ENCODE measurements around the gene ZFAND5. TPM values are rescaled to one million over a fixed set of nuclear protein-coding genes. Genes with fewer than 3 reads are reported as not detected.

The ZFAND5 gene, protein sequence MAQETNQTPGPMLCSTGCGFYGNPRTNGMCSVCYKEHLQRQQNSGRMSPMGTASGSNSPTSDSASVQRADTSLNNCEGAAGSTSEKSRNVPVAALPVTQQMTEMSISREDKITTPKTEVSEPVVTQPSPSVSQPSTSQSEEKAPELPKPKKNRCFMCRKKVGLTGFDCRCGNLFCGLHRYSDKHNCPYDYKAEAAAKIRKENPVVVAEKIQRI
- 100 to 1,000 TPM; 466 to 795 (median 548) TPM for total RNA-seq
- polyA plus RNA-seq, result 100 to 1,000 TPM in 2 of 3 donors, 10 to 100 TPM in 1; 77.7 to 951 (median 718) TPM
- long read RNA-seq, donor 1, transcript ZFAND5-206 (4 exons, 553 nt), result minor isoform, 16 of 350 reads
- long read RNA-seq, donor 1, transcript ZFAND5-204 (6 exons, 2,686 nt), result major isoform, 181 of 350 reads
- long read RNA-seq, donor 1, transcript ZFAND5-205 (7 exons, 2,785 nt), result minor isoform, 106 of 350 reads
- long read RNA-seq, donor 1, partial matches to known transcripts, result 26 of 350 reads
- long read RNA-seq, donor 1, other reads (novel, unspliced or antisense), result 21 of 350 reads
- long read RNA-seq, donor 2, transcript ZFAND5-204 (6 exons, 2,686 nt), result major isoform, 273 of 672 reads
- long read RNA-seq, donor 2, transcript ZFAND5-206 (4 exons, 553 nt), result minor isoform, 14 of 672 reads
- long read RNA-seq, donor 2, transcript ZFAND5-205 (7 exons, 2,785 nt), result minor isoform, 267 of 672 reads
- long read RNA-seq, donor 2, partial matches to known transcripts, result 55 of 672 reads
- long read RNA-seq, donor 2, other reads (novel, unspliced or antisense), result 62 of 672 reads

DNA sequence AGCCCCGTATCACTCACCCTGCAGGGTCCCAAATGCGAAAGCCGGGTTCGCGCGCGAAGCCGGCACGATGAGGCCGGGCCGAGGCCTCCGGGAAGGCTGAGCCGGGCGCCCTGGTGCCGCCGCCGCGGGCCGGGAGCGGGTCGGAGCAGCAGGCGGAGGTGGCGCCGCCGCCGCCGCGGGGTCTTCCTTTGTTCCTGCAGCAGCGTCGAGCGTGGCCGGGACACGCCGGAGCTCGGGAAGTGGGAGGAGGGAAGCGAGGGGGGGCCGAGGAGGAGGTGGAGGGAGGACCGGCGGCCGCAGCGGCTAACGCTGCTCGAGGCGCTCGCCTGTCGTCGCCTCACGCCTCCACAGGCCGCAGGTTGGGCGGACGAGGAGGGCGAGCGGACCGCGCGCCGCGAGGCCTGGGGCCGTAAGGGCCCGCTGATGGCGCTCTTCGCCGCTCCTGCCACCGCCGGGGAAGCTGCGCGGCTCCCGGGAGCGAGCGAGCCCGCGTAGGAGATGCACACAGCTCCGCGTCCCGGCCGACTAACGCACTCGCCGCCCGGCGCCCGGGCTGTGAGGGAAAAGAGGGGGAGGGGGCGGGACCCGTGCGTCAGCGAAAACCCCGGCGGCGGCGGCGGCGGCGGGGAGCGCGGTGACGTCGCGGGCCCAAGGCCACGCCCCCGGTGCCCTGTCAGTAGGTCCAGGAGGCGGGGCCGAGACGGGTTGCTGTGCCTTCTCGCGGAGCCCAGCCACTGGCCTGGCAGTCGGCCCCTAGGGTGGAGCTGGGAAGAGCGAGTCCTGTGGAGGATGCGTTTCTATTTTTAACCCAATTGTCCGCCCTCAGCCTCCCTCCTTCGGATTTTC is at the start of gene ZFAND5:
Gene ZFAND5, minus strand, starts transcription at position 530 of the 846 bp plus-strand sequence. CDS start 4,430 bp downstream, outside the sequence.
- intact Hi-C loops (cut with DNase I), result loop anchor here (2.0 to 5.0 kb wide), 4 partner anchors 162 to 222 kb away; no protein-coding TSS in a partner anchor
- Histone ChIP-seq H3K36me3 (ENCODE audit: insufficient read depth in 1 of 2, low read depth in 1 of 2) (peaks cover 0 to 28% of the 10 kb centered on the region in 2 donors), H3K9me3 (no peaks in the 10 kb centered on the region), H3K4me1 (peaks cover 12% of the 10 kb centered on the region), H3K27ac (peak within 1 kb of the TSS; percentile 99), H3K27me3 (ENCODE audit: insufficient read depth in 3 of 3, low read length in 2 of 3) (no peaks in the 10 kb centered on the region), H3K4me3 (peak within 1 kb of the TSS; percentile 84)
- TF ChIP-seq, protein P1, sequence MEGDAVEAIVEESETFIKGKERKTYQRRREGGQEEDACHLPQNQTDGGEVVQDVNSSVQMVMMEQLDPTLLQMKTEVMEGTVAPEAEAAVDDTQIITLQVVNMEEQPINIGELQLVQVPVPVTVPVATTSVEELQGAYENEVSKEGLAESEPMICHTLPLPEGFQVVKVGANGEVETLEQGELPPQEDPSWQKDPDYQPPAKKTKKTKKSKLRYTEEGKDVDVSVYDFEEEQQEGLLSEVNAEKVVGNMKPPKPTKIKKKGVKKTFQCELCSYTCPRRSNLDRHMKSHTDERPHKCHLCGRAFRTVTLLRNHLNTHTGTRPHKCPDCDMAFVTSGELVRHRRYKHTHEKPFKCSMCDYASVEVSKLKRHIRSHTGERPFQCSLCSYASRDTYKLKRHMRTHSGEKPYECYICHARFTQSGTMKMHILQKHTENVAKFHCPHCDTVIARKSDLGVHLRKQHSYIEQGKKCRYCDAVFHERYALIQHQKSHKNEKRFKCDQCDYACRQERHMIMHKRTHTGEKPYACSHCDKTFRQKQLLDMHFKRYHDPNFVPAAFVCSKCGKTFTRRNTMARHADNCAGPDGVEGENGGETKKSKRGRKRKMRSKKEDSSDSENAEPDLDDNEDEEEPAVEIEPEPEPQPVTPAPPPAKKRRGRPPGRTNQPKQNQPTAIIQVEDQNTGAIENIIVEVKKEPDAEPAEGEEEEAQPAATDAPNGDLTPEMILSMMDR (IDR thresholded peaks at IDR 0.05), result no peak
- WGBS, 3 donors, result 0% methylated on average over 58 to 110 of the region's 110 CpGs
- ATAC-seq, result peak; percentile 88 to 93 (median 90)
- DNase-seq, result peak; percentile 100

DNA sequence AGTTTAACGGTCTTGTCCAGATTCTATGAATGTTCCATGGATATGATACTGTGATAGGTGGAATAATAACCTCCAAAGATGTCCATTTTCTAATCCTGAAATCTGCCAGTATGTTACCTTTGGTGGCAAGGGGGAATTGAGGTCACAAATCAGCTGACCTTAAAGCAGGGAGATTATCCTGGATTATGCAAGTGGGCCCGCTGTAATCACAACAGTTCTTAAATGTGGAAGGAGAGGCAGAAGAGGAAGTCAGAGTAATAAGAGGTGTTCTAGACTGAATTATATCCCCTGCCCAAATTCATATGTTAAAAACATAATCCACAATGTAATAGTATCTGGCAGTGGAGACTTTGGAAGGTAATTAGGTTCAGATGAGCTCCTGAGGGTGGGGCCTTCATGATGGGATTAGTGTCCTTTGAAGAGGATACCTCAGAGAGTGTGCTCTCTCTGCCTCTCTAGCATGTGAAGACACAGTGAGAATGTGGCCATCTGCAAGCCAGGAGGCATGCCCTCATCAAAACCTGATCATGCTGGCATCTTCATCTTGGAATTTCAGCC is 47.6 kb upstream of the ZFAND5 start:
- no peak overlapping the region for H3K4me3 ChIP-seq
- ATAC-seq (no peak), DNase-seq (no peak)
- WGBS, 3 donors, result 85 to 94% (median 86%) methylated on average over 2 of the region's 2 CpGs
- H3K27me3 ChIP-seq (ENCODE audit: insufficient read depth in 3 of 3, low read length in 2 of 3), result no peaks in the 10 kb centered on the region
- TF ChIP-seq, protein P1 (IDR thresholded peaks at IDR 0.05), result no peak
- no peak overlapping the region for H3K27ac ChIP-seq
- H3K36me3 ChIP-seq (ENCODE audit: insufficient read depth in 1 of 2, low read depth in 1 of 2), result no peaks in the 10 kb centered on the region
- intact Hi-C loops (cut with DNase I), result loop anchor here (1.0 to 10.0 kb wide), 2 partner anchors 27 to 72 kb away; no protein-coding TSS in a partner anchor
- H3K9me3 ChIP-seq, result no peaks in the 10 kb centered on the region
- H3K4me1 ChIP-seq, result no peaks in the 10 kb centered on the region

DNA sequence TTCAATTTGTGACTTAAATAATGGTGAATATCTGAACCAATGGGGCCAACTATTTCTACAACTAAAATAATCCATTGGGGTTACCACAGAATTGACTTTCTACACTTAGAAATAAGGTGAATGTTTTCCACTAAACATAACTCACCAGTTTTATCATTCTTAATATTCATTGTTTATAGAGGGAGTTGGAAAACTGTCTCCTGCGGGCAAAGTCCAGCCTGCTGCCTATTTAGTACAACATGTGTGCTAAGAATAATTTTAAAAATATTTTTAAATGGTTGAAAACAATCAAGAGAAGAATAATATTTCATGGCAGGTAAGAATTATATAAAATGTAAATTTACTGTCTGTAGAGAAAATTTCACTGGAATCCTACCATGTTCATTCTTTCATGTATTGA is 45.2 kb upstream of the ZFAND5 start:
- Histone ChIP-seq H3K27ac (no peak overlapping the region), H3K27me3 (ENCODE audit: insufficient read depth in 3 of 3, low read length in 2 of 3) (no peaks in the 10 kb centered on the region), H3K4me1 (no peaks in the 10 kb centered on the region), H3K36me3 (ENCODE audit: insufficient read depth in 1 of 2, low read depth in 1 of 2) (no peaks in the 10 kb centered on the region), H3K4me3 (no peak overlapping the region), H3K9me3 (no peaks in the 10 kb centered on the region)
- TF ChIP-seq, protein P1 (IDR thresholded peaks at IDR 0.05), result no peak
- DNase-seq, result no peak
- intact Hi-C loops (cut with DNase I), result loop anchor here in 1 of 2 donors (10.0 kb wide), 1 partner anchor 75 kb away; no protein-coding TSS in a partner anchor
- ATAC-seq, result no peak
- WGBS, 3 donors, result 97 to 98% (median 98%) methylated on average over 1 of the region's 1 CpG

DNA sequence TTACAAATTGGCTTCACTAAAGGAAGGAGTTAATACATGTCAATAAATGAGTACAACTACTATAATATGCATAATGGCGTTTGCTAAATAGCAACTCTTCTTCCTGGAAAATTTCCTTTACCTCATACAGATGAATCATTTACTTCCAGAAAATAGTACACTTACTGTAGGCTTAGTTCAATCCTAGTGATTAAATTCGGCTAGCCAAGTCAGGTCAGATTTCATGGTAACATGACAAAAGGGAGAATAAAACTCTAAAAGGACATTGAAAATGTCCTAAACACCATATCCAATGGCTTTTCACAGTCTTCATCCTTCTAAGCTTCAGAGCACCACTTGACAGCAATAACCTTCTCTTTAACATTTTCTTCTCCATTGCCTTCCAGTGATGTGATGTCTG is 42.1 kb upstream of the ZFAND5 start:
- DNase-seq (no peak), ATAC-seq (no peak)
- H3K27ac ChIP-seq, result no peak overlapping the region
- H3K36me3 ChIP-seq (ENCODE audit: insufficient read depth in 1 of 2, low read depth in 1 of 2), result no peaks in the 10 kb centered on the region
- no peaks in the 10 kb centered on the region for H3K9me3 ChIP-seq
- TF ChIP-seq, protein P1 (IDR thresholded peaks at IDR 0.05), result no peak
- H3K4me3 ChIP-seq, result no peak overlapping the region
- intact Hi-C loops (cut with DNase I), result no loop called here
- no peaks in the 10 kb centered on the region for H3K4me1 ChIP-seq
- WGBS, 3 donors, result 26 to 32% (median 31%) methylated on average over 2 of the region's 2 CpGs
- H3K27me3 ChIP-seq (ENCODE audit: insufficient read depth in 3 of 3, low read length in 2 of 3), result no peaks in the 10 kb centered on the region

All from psoas muscle (tissue), 8 donors.